NCI-H2196 (cell line): ENCODE results near the gene LARP6.

Experiments used
- DNase-seq: peaks from one replicate; lab custom pipeline; 2025; ENCODE audit not compliant: unreplicated experiment; lab: John Stamatoyannopoulos, UW

The LARP6 gene

DNA sequence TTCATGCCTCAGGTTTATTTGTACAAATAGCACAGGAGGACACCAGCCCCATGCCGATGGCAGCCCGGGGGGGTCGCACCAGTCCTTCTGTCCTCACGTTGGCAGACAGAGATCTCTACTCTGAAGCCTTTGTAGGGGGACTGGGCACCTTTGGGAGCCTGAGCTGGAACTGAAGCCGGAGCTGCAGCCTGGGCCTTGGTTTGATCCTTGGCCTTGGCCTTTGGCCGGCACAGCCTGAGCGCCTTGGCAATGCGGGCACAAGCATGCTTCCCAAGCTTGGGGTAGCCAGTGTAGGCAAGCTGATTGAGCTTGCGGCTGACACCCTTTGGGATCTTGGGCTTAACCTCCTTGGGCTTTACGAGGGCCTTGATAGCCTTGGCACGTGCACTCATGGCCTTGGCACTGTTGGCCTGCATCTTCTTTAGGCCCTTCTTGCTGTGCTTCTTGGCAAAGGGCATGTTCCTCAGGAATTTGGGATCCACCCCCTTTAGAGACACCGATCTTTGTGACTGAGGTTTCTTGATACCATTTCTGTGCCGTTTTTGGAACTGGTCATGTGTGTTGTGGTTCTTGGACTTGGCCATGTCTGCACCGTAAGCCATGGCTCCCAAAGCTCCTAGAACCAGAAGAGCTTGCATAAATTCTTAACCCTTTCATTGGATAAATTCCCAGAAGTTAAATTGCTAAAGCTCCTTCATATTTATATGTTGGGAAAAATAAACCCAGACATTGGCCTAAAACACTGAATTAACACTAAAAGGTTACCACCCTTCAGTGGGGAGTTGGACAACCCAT lies 57.2 kb downstream of the LARP6 start:
- DNase-seq: no peak

DNA sequence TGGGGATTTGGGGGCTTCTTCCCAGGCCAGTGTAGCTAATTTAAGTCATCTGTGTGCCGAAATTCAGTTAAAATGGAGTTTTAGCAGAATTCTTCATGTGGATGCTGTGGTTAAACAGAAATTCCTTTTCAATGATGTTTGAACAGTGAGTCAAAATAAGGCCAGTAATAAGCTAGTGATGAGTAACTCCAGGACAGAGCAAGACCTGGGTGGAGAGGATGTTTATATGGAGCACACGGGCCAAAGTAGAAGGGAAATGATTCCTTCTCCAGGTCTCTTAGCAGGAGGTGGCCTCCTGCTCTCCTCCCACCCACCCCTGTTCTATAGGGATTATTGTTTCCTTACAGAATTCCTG lies 58.7 kb downstream of the LARP6 start:
- no peak for DNase-seq

DNA sequence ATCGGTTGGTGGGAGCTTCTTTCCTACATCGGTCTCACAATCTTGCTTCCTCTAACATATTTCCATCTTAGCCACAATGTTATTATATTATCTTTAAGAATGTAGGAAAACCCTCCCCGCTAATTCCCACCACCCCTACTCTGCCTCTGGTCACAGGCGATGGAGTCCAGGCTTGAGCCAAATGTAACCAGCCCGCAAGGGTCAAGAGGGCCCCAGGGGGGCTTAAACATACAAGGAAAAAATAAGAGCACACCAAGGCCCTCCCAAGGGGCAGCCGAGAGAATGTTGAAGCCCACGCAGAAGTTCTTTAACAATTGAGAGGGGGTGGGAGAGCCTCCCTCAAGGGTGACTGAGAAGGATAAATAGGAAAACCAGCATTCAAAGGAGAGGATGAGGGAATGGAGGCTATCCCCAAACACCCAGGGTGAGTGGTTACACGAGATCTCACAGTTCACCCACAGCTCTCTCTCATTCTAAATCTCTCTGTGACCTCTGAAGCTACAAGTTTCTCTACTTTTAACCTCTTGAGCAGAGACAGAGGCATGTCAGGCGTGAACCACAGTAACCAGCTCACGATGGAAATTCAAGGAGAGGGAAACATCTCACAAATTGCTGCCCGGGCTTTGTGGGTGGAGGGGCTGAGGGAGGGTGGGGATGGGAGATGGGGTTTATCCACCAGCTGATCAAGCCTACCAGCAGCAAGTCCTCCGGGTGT lies 59.2 kb downstream of the LARP6 start:
- no peak for DNase-seq

- no peak for DNase-seq
Observed at GRCh38 chr15:70793694-70794093, 60.3 kb downstream of the LARP6 start.

DNA sequence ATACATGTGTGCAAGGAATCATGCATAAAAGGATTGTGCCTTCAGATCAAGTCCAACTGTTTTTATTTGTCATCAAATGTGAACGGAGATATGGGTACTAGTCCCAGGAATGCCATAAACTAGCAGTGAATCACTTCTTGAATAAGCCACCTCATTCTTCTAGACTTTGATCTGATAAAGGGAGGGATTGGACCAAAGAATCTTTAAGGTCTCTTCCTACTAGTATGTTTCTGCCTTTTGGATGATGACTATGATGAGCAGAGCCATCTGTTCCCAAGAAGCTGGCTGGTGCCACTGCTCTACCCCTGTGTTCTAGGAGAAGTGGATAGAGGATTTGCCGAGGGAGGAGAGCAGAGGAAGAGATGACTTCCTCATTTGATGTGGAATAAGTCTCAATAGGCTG lies 61.8 kb downstream of the LARP6 start:
- DNase-seq: no peak

DNA sequence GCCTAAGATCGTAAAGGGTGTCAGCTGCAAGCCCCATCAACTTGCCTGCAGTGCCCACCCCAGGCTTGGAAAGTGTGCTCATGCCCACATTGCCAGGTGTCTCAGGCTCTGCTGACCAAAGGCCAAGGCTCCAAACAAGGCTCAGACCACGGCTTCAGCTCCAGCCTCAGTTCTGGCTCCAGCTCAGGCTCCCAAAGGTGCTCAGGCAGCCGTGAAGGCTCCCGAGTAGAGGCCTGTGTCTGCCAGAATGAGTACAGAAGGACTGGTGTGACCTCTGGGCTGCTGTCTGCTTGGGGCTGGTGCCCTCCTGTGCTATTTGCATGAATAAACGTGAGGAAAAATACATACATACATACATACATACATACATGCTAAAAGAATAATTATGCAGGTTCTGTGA lies 62.7 kb downstream of the LARP6 start:
- no peak for DNase-seq

GRCh38 chr15:70789213-70789612 lies 64.7 kb downstream of the LARP6 start:
- DNase-seq: no peak

DNA sequence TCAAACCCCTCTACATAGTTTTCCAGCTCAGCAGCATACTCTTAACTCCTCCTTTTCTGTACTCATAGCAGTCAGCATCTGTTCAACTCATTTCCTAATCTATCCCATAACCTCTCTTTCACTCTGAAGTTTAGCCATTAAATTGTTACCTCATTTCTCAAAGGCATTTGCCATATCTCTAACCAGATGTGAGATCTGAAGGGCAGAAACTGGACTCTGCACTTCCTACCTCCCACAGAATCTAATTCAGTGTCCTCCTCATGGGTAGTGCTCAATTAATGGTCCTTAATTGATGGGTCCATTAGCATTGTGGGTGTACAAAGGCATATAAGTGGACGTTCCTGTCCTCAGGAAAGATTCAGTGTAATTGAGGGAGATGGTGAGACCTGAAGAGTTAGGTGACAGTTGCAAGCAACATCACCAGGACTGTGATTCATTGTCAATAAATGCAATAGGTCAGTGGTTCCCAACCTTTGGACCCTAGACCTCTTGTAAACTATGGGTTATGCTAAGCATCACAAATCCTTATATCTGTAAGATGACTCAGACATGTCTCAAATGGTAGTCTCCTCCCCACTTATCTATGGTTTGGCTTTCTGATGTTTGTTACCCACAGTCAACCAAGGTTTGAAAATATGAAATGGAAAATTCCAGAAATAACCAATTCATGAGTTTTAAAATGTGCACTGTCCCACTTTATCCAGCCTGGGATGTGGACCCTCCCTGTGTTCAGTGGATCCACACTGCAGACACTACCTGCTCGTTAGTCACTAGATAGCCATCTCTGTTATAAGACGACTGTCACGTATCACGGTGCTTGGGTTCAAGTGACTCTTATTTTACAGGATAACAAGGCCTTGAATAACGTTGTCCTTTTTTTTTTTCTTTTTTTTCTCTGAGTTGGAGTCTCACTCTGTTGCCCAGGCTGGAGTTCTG lies 65.6 kb downstream of the LARP6 start:
- DNase-seq: no peak

DNA sequence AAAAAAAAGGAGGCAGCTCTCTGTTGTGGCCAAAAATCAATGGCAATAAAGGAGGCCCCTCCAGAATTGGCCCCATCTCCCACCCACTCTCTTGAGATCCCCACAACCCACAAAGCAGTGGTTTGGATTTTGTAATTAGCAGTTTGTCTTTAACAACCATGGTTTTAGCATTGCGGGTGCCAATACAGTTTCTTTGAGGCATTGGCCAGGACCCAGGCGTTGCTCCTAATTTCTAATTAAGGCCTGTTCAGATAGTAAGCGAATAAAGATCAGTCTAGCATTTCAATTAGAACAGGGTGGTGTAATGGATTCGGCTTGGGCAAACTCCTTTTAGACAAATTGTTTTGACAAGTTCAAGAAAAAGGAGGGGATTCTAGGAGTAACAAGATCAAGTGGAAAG lies 67.0 kb downstream of the LARP6 start:
- no peak for DNase-seq

GRCh38 chr15:70783610-70784022 lies 70.3 kb downstream of the LARP6 start:
- no peak for DNase-seq

- DNase-seq: no peak
Observed at GRCh38 chr15:70783041-70783440, 70.9 kb downstream of the LARP6 start.

DNA sequence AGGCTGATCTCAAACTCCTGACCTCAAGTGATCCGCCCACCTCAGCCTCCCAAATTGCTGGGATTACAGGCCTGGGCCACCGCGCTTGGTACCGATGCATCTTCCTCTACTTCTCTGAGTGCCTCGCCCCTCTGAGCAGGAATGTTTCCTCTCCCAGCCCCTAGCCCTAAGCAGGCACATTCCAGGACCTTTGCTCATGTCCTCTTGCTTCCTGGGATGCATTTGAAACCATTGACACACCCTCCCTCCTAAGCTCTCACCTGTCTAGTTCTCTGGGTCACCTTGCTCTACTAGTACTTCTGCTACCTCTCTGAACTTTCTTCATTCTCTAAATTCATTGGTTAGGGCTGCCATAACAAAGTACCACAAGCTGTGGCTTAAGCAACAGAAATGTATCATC lies 72.7 kb downstream of the LARP6 start:
- no peak for DNase-seq
